A204.1 (cell line): ENCODE results near the gene FAM168A.

Source experiments
- FAIRE-seq: peaks from 2 replicates; lab custom pipeline; 2012; peaks lifted over from hg19 to GRCh38; lab: Jason Lieb, UNC

The FAM168A gene

GRCh38 chr11:73387594-73388264 lies 210.2 kb downstream of the FAM168A start:
- no peak for FAIRE-seq

DNA sequence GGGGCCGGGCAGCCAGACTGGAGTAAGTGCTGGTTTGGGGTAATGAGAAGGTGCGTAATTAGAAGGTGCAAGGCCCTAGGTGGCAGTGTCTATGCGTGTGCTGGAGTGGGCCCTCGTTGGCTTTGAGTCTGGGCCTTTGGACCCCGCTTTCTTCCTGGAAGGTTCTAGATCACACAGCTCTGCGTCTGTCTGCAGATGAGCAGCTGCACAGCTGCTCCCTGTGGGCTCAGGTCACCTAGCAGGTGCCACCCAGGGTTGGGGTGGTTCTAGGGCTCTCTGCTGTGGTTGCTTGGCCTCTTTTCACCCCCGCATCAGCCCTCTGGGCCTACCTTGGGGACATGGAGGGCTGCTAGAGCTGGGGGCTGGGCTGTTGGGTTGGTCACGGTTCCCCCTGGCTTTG lies 211.4 kb downstream of the FAM168A start:
- no peak for FAIRE-seq

DNA sequence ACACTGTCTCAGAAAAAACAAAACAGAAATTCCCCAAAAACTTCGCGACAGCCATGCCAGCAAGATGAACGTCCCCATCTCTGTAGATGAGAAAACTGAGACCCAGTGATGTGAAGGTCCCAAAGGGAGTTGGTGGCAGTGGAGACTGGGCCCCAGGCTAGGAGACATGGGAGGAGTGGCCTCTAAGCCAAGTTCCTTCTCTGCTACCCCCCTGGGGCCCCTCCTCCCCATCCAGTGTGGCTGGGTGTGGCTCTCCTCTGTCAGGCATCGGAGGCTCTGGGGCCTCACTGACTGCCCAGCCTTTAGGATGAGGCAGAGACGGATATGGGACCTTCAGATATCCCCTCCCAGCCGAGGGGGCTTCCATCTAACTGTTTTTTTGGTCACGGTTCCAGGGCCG lies 211.9 kb downstream of the FAM168A start:
- no peak for FAIRE-seq

- FAIRE-seq: no peak
Observed at GRCh38 chr11:73384872-73385689, 212.8 kb downstream of the FAM168A start.

GRCh38 chr11:73384531-73384871 lies 213.4 kb downstream of the FAM168A start:
- FAIRE-seq: no peak

DNA sequence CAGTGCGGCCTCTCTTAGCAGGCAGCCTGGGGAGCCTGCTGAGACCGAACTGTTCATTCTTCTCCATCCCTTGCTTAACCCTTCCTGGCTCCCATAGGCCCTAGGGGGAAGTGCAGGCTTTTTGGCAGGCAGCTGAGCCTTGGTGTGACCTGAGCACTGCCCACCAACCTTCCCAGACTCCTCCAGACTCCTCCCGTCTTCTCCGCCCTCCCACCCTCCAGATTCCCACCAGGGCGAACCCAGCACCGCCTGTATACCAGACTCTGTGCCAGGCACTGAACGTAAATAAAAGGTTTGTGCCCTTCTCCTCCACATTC lies 213.8 kb downstream of the FAM168A start:
- FAIRE-seq: no peak

DNA sequence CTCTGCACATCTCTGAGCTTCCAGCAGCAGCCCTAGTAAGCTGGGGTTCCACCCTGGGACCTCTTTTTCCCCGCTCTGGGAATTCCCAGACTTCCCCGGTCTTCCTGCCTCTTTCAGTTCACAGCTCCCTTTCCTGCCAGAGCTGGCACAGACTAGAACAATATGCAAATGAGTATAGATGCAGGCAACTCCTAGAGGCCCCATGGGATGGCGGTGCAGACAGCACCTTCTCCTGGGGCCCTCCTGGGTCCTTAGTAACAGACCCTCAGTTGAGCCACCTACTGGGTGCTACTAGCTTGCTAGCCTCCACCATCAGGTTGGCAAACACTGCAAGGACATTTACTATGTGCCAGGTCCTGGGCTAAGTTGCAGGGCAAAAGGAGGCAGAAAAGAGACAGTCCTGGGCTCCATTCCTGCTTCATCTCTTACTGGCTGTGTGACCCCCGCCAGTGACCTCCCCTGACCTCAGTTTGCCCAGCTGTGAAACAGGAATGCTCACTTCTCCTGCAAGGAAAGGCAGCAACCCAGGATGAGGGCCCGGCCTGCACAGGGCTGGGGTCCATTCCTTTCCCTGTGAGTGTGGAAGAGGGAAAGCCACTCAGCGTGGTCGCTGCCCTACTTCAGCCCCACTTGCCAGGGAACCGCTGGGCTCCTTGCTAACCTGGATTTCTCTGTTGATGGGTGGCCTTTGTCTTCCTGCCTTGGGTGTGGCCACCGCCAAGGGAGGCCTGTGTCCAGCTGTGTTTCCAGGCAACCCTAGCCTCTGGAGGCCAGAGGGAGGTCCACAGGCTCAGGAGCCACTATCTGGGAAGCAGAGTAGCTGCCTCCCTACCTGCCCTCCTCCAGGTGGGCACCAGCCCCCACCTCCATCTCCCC lies 214.4 kb downstream of the FAM168A start:
- no peak for FAIRE-seq

- FAIRE-seq: no peak
Observed at GRCh38 chr11:73382747-73383146, 215.2 kb downstream of the FAM168A start.

DNA sequence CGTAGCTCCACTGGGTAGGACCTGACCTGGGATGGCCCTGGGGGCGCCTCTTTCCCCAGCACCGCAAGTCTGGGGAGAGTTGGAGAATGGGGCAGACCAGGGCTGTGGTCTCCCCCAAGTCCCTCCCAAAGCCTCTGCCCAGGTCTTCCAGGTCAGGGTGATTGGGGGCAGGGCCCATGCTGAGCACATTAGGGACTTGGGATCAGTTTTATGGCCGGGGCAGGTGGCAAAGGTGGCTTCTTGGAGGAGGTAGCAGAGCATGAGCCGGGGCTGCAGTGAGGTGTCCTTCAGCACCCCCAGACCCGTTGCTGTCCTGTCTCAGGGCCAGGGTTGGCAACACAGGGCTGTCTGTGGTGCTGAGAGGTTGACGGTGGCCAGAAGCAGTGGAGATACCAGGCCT lies 215.7 kb downstream of the FAM168A start:
- no peak for FAIRE-seq

- no peak for FAIRE-seq
Observed at GRCh38 chr11:73381589-73381988, 216.3 kb downstream of the FAM168A start.

GRCh38 chr11:73380897-73381410 lies 217.0 kb downstream of the FAM168A start:
- no peak for FAIRE-seq

- no peak for FAIRE-seq
Observed at GRCh38 chr11:73380331-73380730, 217.6 kb downstream of the FAM168A start.

GRCh38 chr11:73379189-73379880 lies 218.6 kb downstream of the FAM168A start:
- no peak for FAIRE-seq

- FAIRE-seq: no peak
Observed at GRCh38 chr11:73376803-73377629, 220.9 kb downstream of the FAM168A start.

DNA sequence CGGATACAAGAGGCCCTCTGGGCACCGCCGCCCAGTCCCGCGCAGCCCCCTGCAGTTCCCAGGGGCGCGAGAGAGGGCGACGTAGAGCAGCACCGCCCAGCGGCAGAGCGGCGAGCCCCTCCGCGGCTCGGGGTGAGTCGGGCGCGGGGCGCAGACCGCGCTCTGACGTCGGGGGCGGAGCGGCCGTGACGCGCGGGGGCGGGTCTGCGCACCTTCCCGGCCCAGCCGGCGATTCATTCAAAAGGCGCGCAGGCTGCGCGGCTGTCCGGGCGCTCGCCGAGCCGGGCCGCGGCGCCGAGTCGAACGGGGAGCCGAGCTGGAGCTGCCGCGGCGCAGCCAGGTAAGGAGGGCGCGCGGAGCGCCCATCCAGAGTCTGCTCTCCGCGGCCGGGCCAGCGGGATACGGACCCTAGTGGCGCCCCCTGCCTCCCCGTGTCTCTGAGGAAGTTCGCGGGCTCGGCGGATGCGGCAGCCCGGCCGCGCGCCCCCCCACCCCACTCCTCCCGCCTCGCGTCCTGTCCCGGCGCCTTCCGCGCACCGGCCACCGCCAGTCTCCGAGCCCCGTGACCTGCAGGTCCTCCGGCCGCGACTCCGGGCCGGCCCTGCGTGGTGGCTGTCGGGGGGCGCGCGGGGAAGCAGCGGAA lies 221.6 kb downstream of the FAM168A start, which contains the start of gene RELT:
RELT (plus strand) TSS at position 240 of the 643 bp plus-strand sequence. CDS start 12,738 bp downstream, outside the sequence.
- FAIRE-seq: no peak

- no peak for FAIRE-seq
Observed at GRCh38 chr11:73375830-73376159, 222.1 kb downstream of the FAM168A start.

GRCh38 chr11:73374151-73374550 lies 223.8 kb downstream of the FAM168A start:
- FAIRE-seq: no peak

- no peak for FAIRE-seq
Observed at GRCh38 chr11:73372375-73372993, 225.4 kb downstream of the FAM168A start.

DNA sequence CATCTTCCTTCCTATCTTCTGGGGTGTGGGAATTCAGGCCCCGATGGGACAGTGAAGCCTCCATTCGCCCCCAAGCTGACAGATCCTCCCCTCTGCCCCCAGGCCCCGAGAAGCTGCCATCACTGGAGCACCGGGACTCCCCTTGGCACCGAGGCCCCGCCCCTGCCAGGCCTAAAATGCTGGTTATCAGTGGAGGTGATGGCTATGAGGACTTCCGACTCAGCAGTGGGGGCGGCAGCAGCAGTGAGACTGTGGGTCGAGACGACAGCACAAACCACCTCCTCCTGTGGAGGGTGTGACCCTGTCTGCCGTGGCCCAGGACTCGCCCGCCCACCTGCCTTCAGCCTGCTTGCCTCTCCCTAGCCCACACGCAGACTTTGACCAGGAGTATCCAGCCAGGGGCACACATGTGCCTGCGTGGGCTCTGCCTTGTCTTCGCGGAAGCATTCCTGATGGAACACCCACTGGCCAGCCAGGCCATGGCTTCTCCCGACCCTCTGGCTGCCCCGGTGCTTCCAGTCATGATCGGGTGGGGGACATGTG lies 230.4 kb downstream of the FAM168A start:
- no peak for FAIRE-seq

DNA sequence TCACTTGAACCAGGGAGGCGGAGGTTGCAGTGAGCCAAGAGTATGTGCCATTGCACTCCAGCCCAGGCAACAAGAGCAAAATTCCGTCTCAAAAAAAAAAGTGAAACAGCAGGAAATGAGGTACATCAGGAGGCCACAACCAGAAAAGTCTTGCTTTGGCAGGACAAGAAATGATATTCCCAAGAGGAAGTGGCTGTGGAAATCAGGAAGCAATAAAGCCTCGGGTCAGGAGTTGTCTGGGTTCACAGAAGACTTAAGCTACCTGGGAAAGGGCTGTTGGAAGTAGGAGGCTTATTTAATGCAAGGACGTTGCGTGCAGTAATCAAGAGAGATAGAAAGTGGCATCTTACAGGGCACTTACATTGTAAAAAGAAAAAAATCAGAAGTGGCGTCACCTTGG lies 231.0 kb downstream of the FAM168A start:
- FAIRE-seq: no peak
